H7 (cell line): ENCODE measurements around the gene PCA3. TPM values are rescaled to one million over a fixed set of nuclear protein-coding genes. Genes with fewer than 3 reads are reported as not detected.

Source experiments
- DNase-seq: peaks from one replicate; pipeline ENCODE4 v3.0.0; 2012
- H3K27me3 ChIP-seq: 2 replicates; pipeline ENCODE4 v1.6.0; 2011; ENCODE audit warnings: mild to moderate bottlenecking, low read length; ENCODE audit not compliant: control insufficient read depth, insufficient read depth
- H3K36me3 ChIP-seq: replicated peaks from 2 replicates; pipeline ENCODE4 v1.5.1; 2011; ENCODE audit warnings: low read length; ENCODE audit not compliant: control insufficient read depth, insufficient read depth
- H3K4me3 ChIP-seq: 2 replicates; pipeline ENCODE4 v1.5.1; 2011; ENCODE audit warnings: low read depth, mild to moderate bottlenecking, control low read depth, low read length, moderate library complexity; ENCODE audit not compliant: insufficient read depth
- total RNA-seq: library from RNA; depleted of rRNA; stranded (reverse); fragments of >200 nt; shearing (Covaris generic); gene quantifications from 2 replicates; pipeline ENCODE4 v1.2.3, GENCODE V29; 2014; rRNA removed

The PCA3 gene
- total RNA-seq, 1 experiment from 2014 or later: not detected

GRCh38 chr9:76827296-76828080, 63.2 kb downstream of the PCA3 start:
- no peaks in the 10 kb centered on the region for H3K36me3 ChIP-seq
- no peak overlapping the region for H3K4me3 ChIP-seq
- no peak for DNase-seq
- no peaks in the 10 kb centered on the region for H3K27me3 ChIP-seq

- no peak for DNase-seq
- no peak overlapping the region for H3K4me3 ChIP-seq
- no peaks in the 10 kb centered on the region for H3K27me3 ChIP-seq
- no peaks in the 10 kb centered on the region for H3K36me3 ChIP-seq
These were observed 64.2 kb downstream of the PCA3 start for GRCh38 chr9:76828447-76828846.

GRCh38 chr9:76835571-76836283, 71.5 kb downstream of the PCA3 start:
- DNase-seq: no peak
- Histone ChIP-seq H3K36me3 (no peaks in the 10 kb centered on the region), H3K27me3 (no peaks in the 10 kb centered on the region), H3K4me3 (no peak overlapping the region)

Other genes with a start within 250 kb of the PCA3 start
- gene PRUNE2, start 141.7 kb downstream of the PCA3 start, total RNA-seq: 1.7 and 3.3 TPM in 2 replicates